HepG2 (cell line): ENCODE data around the gene MCC.

Experiments
- CTCF ChIP-seq: sonication (generic); formaldehyde crosslinking; IDR thresholded peaks from 2 replicates; pipeline ENCODE4 v1.5.0; 2020; ENCODE audit warnings: mild to moderate bottlenecking, missing genetic modification reagents, moderate library complexity
- EHMT2 ChIP-seq: fragments of 200-600 bp; sonication (generic); IDR thresholded peaks from 2 replicates; pipeline ENCODE4 v1.7.0; 2017; ENCODE audit warnings: antibody characterized with exemption, low read depth, low read length, borderline replicate concordance
- EP300 ChIP-seq, 3 experiments: sonication (generic) in 1 of 3; formaldehyde crosslinking in 1 of 3; IDR thresholded peaks; 2 replicates each; pipeline versions ENCODE4 v1.5.1 to v1.6.1; 2011 to 2020; ENCODE audit warnings: low read depth in 2 of 3, low read length in 2 of 3, borderline replicate concordance in 1 of 3, improper control_type of control experiment in 1 of 3, mild to moderate bottlenecking in 1 of 3, missing genetic modification reagents in 1 of 3, moderate library complexity in 1 of 3
- ETS1 ChIP-seq: sonication (generic); formaldehyde crosslinking; IDR thresholded peaks from 2 replicates; pipeline ENCODE4 v1.4.0; 2020; ENCODE audit warnings: missing genetic modification reagents
- IRF1 ChIP-seq: sonication (generic); formaldehyde crosslinking; IDR thresholded peaks from 2 replicates; pipeline ENCODE4 v1.4.0; 2020; ENCODE audit warnings: low read depth, mild to moderate bottlenecking, missing genetic modification reagents
- MAX ChIP-seq: IDR thresholded peaks from 2 replicates; pipeline ENCODE4 v1.6.1; 2012; ENCODE audit warnings: inconsistent platforms
- MXI1 ChIP-seq: IDR thresholded peaks from 3 replicates; pipeline ENCODE4 v1.6.1; 2012; ENCODE audit warnings: low read depth, low read length, inconsistent platforms, borderline replicate concordance
- POLR2A ChIP-seq, 2 experiments: IDR thresholded peaks; 2 replicates each; pipeline ENCODE4 v1.6.1; 2011; ENCODE audit warnings: low read depth in 2 of 2, low read length in 2 of 2, mild to moderate bottlenecking in 1 of 2, moderate library complexity in 1 of 2; ENCODE audit not compliant: insufficient read depth in 1 of 2
- ZNF253 ChIP-seq: sonication (generic); formaldehyde crosslinking; IDR thresholded peaks from 2 replicates; pipeline ENCODE4 v1.8.0; 2022; ENCODE audit warnings: mild to moderate bottlenecking, missing genetic modification reagents, borderline replicate concordance
- ZNF713 ChIP-seq: sonication (generic); formaldehyde crosslinking; IDR thresholded peaks from 2 replicates; pipeline ENCODE4 v1.4.0; 2020; ENCODE audit warnings: mild to moderate bottlenecking, missing genetic modification reagents
- ZSCAN20 ChIP-seq: sonication (generic); formaldehyde crosslinking; IDR thresholded peaks from 2 replicates; pipeline ENCODE4 v1.4.0; 2020; ENCODE audit warnings: missing genetic modification reagents, mild to moderate bottlenecking, borderline replicate concordance

GRCh38 chr5:113166261-113166660 is 322.0 kb downstream of the MCC start:
- no peak for TF ChIP-seq ZNF713
- no peak for TF ChIP-seq EHMT2
- TF ChIP-seq CTCF (CRISPR knock-in tag) = no peak
- no peak for TF ChIP-seq MXI1
- TF ChIP-seq ZNF253 (CRISPR knock-in tag) = no peak
- TF ChIP-seq ZSCAN20 = no peak
- no peak for TF ChIP-seq IRF1
- TF ChIP-seq POLR2A (IDR thresholded peaks at IDR 0.05; ENCODE audit: insufficient read depth in 1 of 2, low read depth in 2 of 2, low read length in 2 of 2) = no peak
- TF ChIP-seq ETS1 (CRISPR knock-in tag) = no peak
- TF ChIP-seq MAX = no peak
- TF ChIP-seq EP300 (IDR thresholded peaks at IDR 0.05; ENCODE audit: low read depth in 2 of 2, low read length in 2 of 2) = no peak
- no peak for TF ChIP-seq EP300 (CRISPR knock-in tag; IDR thresholded peaks at IDR 0.05; ENCODE audit: borderline replicate concordance)
